GM23338 (cell line): ENCODE measurements around the gene SCN7A.

Experiments
- CREB1 ChIP-seq: fragments of 250-450 bp; sonication (Bioruptor Pico); IDR thresholded peaks from 2 replicates; pipeline ENCODE4 v1.5.0; 2020; ENCODE audit warnings: low read depth, mild to moderate bottlenecking, moderate library complexity
- ETS1 ChIP-seq: IDR thresholded peaks from 2 replicates; pipeline ENCODE4 v1.6.1; 2016; ENCODE audit warnings: antibody characterized with exemption
- EZH2 ChIP-seq: fragments of 200-600 bp; sonication (generic); IDR thresholded peaks from one replicate; pipeline ENCODE4 v1.8.0; 2017; ENCODE audit warnings: antibody characterized with exemption, mild to moderate bottlenecking, low read depth; ENCODE audit not compliant: unreplicated experiment
- EZH2phosphoT487 ChIP-seq: fragments of 200-600 bp; sonication (generic); IDR thresholded peaks from one replicate; pipeline ENCODE4 v1.8.1; 2018; ENCODE audit warnings: antibody characterized with exemption; ENCODE audit not compliant: unreplicated experiment
- JUNB ChIP-seq: IDR thresholded peaks from one replicate; pipeline ENCODE4 v1.6.1; 2016; ENCODE audit warnings: antibody characterized with exemption; ENCODE audit not compliant: unreplicated experiment
- NANOG ChIP-seq: IDR thresholded peaks from 2 replicates; pipeline ENCODE4 v1.6.1; 2016; ENCODE audit warnings: antibody characterized with exemption, borderline replicate concordance
- POLR2AphosphoS5 ChIP-seq: IDR thresholded peaks from 2 replicates; pipeline ENCODE4 v1.6.1; 2016; ENCODE audit warnings: antibody characterized with exemption, low read depth
- ZNF331 ChIP-seq: fragments of 250-450 bp; sonication (Bioruptor Pico); IDR thresholded peaks from 2 replicates; pipeline ENCODE4 v1.5.0; 2020; ENCODE audit warnings: low read depth, mild to moderate bottlenecking, moderate library complexity
- TF ChIP-seq, protein P1 (sequence below), 2 experiments: fragments of 200-600 bp in 1 of 2; sonication (generic) in 1 of 2; conservative IDR thresholded peaks; 2 replicates each; pipeline versions ENCODE4 v1.5.1 to v1.6.1; 2016 to 2017; ENCODE audit warnings: antibody characterized with exemption in 2 of 2, low read depth in 2 of 2, mild to moderate bottlenecking in 2 of 2, moderate library complexity in 1 of 2

DNA sequence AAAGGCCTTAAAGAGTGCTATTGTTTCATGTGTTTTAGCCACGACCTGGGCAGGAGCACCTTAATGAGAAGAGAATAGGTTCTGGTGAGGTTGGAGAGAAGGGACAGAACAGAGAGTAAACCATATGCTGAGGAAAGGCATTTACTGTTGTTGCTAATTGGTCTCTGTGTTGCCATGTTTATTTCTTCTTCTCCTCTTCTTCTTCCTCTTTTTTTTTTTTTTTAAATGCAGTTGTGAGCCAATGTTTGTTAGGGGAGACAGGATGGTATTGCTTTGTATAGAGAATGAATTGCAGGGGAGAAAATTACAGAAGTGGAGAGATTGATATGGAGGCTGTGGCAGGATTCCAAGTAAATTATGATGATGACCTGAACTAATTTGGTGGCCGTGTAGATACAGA lies 120.9 kb downstream of the SCN7A start:
- TF ChIP-seq JUNB (no peak), POLR2AphosphoS5 (no peak), EZH2 (no peak), CREB1 (CRISPR knock-in tag) (no peak), ZNF331 (no peak), NANOG (no peak), ETS1 (no peak), EZH2phosphoT487 (no peak)
- TF ChIP-seq, protein P1, sequence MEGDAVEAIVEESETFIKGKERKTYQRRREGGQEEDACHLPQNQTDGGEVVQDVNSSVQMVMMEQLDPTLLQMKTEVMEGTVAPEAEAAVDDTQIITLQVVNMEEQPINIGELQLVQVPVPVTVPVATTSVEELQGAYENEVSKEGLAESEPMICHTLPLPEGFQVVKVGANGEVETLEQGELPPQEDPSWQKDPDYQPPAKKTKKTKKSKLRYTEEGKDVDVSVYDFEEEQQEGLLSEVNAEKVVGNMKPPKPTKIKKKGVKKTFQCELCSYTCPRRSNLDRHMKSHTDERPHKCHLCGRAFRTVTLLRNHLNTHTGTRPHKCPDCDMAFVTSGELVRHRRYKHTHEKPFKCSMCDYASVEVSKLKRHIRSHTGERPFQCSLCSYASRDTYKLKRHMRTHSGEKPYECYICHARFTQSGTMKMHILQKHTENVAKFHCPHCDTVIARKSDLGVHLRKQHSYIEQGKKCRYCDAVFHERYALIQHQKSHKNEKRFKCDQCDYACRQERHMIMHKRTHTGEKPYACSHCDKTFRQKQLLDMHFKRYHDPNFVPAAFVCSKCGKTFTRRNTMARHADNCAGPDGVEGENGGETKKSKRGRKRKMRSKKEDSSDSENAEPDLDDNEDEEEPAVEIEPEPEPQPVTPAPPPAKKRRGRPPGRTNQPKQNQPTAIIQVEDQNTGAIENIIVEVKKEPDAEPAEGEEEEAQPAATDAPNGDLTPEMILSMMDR (conservative IDR thresholded peaks at IDR 0.05; ENCODE audit: low read depth in 2 of 2), result no peak
